Measurements from ENCODE around the gene SYT4.

SYT4 gene

GRCh38 chr18:43265465-43265864 lies 11.8 kb downstream of the SYT4 start:
- no peak overlapping the region for H3K27ac ChIP-seq
- no peak for TF ChIP-seq CTCF (conservative IDR thresholded peaks at IDR 0.05)

GRCh38 chr18:43248610-43249249 lies 28.6 kb downstream of the SYT4 start:
- H3K27ac ChIP-seq = no peak overlapping the region
- no peak for TF ChIP-seq CTCF (conservative IDR thresholded peaks at IDR 0.05)

DNA sequence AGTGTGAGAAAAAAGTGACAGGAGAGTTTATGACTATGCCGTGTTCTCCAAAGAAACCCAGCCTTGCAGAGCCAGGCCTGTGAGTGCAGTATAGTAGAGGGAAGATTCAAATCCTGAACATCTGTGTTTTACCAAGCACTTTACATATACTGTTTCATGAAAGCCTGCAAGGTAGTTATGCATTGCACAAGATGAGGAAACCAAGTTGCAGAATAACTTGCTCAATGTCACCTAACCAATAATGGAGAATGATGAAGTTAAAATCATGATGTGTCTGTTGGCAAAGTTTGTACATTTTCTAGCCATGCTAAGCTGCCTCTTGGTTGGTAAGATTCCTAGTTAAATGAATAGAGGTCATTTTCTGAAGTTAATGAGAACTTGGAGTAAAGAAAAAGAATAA lies 29.3 kb downstream of the SYT4 start:
- H3K27ac ChIP-seq = no peak overlapping the region
- no peak for TF ChIP-seq CTCF (conservative IDR thresholded peaks at IDR 0.05)

DNA sequence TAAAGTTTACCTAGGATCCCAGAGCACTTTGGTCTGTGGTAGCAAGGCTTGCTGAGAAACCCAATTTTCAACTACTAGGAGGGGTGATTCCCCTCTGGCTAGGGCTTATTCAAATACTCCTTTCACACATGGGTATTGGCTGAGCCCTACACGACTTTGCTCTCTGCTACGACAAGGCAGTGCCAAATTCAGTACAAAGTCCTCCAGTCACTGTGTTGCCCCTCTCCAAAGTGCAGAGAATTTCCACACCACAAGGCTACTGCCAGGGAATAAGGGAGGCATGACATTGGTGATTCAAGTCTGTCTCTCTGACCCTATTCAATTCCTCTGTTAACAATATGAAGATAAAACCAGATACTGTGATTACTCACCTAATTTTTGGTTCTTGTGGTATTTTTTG lies 38.9 kb downstream of the SYT4 start:
- TF ChIP-seq CTCF (conservative IDR thresholded peaks at IDR 0.05) = no peak
- H3K27ac ChIP-seq = no peak overlapping the region

DNA sequence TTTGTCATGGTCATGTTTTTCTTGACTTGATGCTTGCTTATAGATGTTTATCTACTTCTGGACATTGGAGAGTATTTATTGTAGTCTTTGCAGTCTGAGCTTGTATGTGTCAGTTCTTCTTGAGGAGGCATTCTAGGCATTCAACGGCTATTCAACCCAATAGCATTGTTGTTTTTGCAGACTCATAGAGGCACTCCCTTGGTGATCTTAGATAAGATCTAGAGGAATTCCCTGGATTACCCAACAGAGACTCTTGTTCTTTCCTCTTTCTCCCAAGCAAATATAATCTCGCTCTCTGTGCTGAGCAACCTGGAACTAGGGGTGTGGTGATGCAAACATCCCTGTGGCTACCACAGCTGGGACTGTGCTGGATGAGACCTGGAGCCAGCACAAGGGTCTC lies 40.4 kb downstream of the SYT4 start:
- TF ChIP-seq CTCF (conservative IDR thresholded peaks at IDR 0.05) = no peak
- no peak overlapping the region for H3K27ac ChIP-seq

DNA sequence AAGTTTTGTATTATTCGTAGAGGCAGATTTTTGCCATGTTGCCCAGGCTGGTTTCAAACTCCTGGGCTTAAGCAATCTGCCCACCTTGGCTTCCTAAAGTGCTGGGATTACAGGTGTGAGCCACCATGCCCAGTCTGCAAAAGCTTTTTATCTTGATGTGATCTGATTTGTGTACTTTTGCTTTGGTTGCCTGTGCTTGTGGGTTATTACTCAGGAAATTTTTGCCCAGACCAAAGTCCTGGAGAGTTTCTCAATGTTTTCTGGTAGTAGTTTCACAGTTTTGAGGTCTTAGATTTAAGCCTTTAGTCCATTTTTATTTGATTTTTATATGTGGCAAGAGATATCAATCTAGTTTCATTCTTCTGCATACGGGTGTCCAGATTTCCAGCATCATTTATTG lies 42.4 kb downstream of the SYT4 start:
- no peak for TF ChIP-seq CTCF (conservative IDR thresholded peaks at IDR 0.05)
- no peak overlapping the region for H3K27ac ChIP-seq

DNA sequence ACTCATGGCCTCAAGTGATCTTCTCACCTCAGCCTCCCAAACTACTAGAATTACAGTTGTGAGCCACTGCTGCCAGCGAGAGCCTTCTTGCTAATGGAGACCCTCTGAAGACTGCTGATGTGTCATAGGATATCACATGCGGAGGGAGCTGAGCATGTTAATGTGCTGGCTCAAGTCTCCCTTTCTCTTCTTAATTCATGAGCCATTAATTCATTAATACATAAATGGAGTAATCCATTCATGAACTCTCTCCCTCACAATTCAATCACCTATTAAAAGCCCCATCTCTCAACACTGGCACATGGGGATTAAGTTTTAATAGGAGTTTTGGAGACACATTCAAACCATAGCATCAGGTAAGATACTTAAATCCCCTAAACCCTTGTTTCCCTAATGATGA lies 54.8 kb downstream of the SYT4 start:
- no peak for TF ChIP-seq CTCF (conservative IDR thresholded peaks at IDR 0.05)
- no peak overlapping the region for H3K27ac ChIP-seq
